ENCODE data around the gene WBP1. TPM values are rescaled to one million over a fixed set of nuclear protein-coding genes. Genes with fewer than 3 reads are reported as not detected.

The WBP1 gene
- total and polyA plus RNA-seq, 10 of the 15 experiments (the other 5 are each of a cell fraction or from before 2014, with no cell fraction given): 4.2 to 76.8 (median 43.8) TPM

- no peak for TF ChIP-seq SUPT20H (IDR thresholded peaks at IDR 0.05; ENCODE audit: borderline replicate concordance, control insufficient read depth, low read depth, low read length)
- peak; percentile 74; the same call in 1 of the 2 replicates for TF ChIP-seq E2F4 (IDR thresholded peaks at IDR 0.05; ENCODE audit: low read depth, low read length)
- TF ChIP-seq CREM (IDR thresholded peaks at IDR 0.05; ENCODE audit: low read depth): peak; percentile 67
- TF ChIP-seq ZNF217 (IDR thresholded peaks at IDR 0.05): no peak
- TF ChIP-seq BCLAF1 (IDR thresholded peaks at IDR 0.05): no peak
- TF ChIP-seq CTCF (IDR thresholded peaks at IDR 0.05 in 2 of 3, conservative IDR thresholded peaks at IDR 0.05 in 1 of 3; ENCODE audit: control insufficient read depth in 2 of 3, extremely low read depth in 1 of 3, insufficient read depth in 1 of 3, low read depth in 3 of 3, low read length in 3 of 3): peak; percentile 93 to 97 (median 97)
- 0 out of 2 replicates have a peak, but pooled peaks have one; percentile 36 for TF ChIP-seq IRF4 (IDR thresholded peaks at IDR 0.05; ENCODE audit: low read depth, low read length)
- 0 out of 2 replicates have a peak, but pooled peaks have one; percentile 41 for TF ChIP-seq MEF2A (IDR thresholded peaks at IDR 0.05; ENCODE audit: insufficient read depth, low read depth, low read length)
- no peak for TF ChIP-seq MYC (IDR thresholded peaks at IDR 0.05; ENCODE audit: insufficient read depth, insufficient read length, insufficient replicate concordance, low read length, severe bottlenecking)
- peak; percentile 96 for TF ChIP-seq MTA2 (IDR thresholded peaks at IDR 0.05; ENCODE audit: low read depth)
- no peak for TF ChIP-seq CHD4 (IDR thresholded peaks at IDR 0.05)
- TF ChIP-seq ASH2L (IDR thresholded peaks at IDR 0.05; ENCODE audit: borderline replicate concordance, low read depth): peak; percentile 68; the same call in 1 of the 2 replicates
- TF ChIP-seq HCFC1 (IDR thresholded peaks at IDR 0.05; ENCODE audit: low read length): peak; percentile 86
- TF ChIP-seq WRNIP1 (IDR thresholded peaks at IDR 0.05; ENCODE audit: borderline replicate concordance, low read depth, low read length): no peak
- TF ChIP-seq FOXM1 (IDR thresholded peaks at IDR 0.05; ENCODE audit: low read depth, low read length): no peak
- TF ChIP-seq BACH1 (IDR thresholded peaks at IDR 0.05; ENCODE audit: borderline replicate concordance): no peak; the same call in 1 of the 2 replicates
- TF ChIP-seq IKZF1 (conservative IDR thresholded peaks at IDR 0.05): peak; percentile 90
- peak; percentile 43 for TF ChIP-seq E4F1 (IDR thresholded peaks at IDR 0.05; ENCODE audit: borderline replicate concordance, partially characterized antibody)
- peak; percentile 99 for TF ChIP-seq NR2C1 (IDR thresholded peaks at IDR 0.05)
- TF ChIP-seq NR2F1 (conservative IDR thresholded peaks at IDR 0.05): peak; percentile 52
- TF ChIP-seq ATF7 (IDR thresholded peaks at IDR 0.05; ENCODE audit: low read depth): peak; percentile 63; the same call in 1 of the 2 replicates
- peak; percentile 90; the same call in 1 of the 2 replicates for TF ChIP-seq SMARCA5 (IDR thresholded peaks at IDR 0.05)
Observed at GRCh38 chr2:74482801-74483674, 24.8 kb downstream of the WBP1 start, which contains the start of the genes CCDC142 and TTC31 (continued).
